NCI-H526 treated with DMSO at 0.1 percent for 48 hours (cell line): ENCODE measurements around the gene ARHGAP22.

Experiments
- DNase-seq: peaks from one replicate; lab custom pipeline; 2025; lab: John Stamatoyannopoulos, UW

Gene ARHGAP22

DNA sequence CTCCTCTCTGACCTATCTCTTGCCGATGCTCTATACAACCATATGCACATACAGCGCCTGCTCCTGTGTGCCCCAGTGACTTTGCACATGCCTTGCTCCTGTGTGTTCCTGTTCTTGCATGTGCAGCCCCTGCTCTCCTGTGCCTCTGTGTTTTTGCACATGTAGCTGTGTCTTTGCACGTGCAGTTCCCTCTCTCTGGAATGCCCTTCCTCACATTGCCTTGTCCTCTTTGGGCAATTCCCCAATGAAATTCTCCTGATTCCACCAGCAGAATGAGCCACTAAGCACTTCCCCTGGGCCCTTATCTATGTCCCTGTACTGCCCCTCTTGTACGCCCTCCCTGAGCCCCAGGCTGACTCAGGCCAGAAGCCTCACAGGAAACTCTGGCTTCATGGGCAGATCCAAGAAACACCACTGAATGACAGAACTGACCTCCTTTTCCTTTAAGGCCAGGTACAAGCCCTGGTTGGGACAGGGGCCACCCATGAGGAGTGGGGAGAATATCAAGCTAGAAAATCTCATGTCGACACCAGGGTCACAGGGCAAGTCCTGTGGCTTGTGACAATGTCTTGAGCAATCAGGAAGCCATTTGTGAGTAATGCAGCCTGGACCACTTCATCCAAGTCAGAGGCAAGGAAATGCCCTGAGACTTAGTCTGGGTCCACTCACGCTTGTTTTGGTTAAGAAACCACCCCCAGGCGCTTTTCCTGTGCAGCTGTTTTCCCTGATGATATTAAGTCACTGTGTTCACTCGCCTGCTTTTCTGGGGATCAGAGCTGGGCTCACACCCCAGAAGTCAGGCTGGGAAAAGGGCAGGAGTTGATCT, 1.9 kb upstream of the ARHGAP22 start:
- DNase-seq, result no peak

DNA sequence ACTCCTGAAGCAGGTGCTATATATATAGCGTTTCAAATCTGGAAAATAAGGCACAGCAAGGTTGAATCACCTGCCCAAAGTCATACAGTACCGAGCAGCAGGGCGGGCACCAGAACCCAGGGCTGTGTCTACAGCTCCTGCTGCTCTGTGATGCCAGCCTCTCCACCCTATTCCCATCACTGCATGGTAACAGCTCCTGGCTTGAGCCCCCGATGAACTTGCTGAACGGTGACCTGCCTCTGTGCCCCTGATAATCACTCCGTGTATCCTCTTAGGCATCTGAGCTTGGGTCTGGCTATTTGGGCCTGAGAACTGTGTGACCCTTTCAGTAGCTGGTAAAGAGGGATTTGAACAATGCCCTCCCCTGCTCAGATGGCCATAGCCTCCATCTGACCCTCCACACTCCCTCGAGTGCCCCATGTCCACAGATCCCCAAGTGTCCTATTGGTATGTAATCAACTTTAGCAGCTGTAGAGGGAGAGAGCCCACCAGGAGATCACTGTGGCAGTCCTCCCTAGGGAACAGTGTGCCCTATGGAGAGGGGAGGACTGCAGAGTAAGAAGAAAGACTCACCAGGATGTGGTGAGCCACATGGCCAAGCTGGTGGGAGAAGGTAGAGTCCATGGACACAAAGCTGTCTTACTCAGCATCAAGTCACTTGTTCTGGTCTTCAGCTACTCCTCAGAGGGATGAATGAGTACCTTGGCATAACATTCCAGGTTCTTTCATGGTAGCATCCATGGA, 1.1 kb upstream of the ARHGAP22 start:
- no peak for DNase-seq

DNA sequence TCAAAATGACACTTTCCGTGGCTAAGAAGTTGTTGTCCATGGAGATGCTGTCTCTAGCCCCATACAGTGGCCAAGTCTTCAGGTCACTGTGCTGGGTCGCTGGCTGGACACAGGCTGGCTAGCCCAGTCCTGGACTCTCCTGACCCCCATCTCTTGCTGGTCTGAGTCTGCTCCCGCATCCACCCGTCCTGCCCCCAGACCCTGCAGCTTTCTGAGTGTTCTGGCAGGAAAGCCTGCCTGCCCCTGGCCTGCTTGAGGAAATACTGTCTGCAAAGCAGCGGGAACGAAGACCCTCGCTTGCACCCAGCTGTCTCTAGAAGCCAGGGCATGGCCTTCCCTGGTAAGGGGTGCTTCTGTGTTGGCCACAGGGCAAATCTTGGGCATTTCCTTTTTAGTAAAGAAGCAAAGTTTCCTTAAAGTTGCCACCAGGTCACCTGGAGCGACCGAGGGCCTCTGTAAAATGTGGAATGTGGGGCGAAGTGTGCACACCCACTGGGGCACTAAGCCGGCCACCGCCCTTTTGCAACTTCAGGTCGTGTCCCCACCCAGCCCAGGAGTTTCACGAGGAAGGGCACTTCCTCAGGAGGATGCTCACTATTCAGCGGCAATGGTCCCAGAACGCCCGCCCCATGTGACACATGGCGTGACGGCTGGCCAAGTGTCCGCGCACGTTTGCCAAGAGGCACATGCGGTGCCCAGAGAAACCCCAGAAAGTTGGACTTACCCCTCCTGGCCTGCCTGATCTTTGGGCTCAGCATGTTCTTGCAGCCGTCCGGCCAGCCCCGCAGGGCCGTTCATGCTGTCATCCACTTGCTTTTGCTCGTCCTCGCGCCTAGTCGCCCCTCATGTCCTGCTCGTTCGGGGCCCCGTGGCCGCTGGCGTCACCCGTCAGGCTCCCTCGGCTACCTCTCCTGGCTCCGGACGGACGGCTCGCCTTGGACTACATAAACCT, 558 bp downstream of the ARHGAP22 start:
- DNase-seq, result no peak

DNA sequence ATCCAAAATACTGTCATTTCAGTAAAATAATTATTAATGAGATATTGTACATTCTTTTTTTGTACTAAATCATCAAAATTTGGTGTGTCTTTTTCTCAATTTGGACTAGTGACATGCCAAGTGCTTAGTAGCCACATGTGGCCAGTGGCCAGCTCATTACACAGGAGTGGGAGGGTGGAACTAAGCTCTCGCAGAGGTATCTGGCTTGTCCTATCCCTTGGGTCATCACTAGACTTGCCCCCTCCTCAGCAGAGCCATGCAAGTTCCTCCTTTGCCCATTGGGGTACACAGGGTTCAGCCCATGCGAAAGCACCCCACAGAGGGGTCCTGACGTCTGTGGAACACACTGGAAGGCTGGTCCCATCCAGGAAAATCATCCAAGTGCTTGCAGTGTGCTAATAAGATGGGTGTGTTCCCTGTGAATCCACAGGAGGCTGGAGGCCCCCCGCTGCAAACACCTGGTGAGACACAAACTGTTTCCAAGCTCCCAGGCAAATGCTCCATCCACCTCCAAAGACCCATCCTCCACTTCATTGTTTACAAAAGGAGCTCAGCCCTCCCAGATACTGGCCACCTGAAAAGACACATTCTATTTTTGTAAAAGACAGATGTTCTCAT, 1.3 kb downstream of the ARHGAP22 start:
- no peak for DNase-seq

DNA sequence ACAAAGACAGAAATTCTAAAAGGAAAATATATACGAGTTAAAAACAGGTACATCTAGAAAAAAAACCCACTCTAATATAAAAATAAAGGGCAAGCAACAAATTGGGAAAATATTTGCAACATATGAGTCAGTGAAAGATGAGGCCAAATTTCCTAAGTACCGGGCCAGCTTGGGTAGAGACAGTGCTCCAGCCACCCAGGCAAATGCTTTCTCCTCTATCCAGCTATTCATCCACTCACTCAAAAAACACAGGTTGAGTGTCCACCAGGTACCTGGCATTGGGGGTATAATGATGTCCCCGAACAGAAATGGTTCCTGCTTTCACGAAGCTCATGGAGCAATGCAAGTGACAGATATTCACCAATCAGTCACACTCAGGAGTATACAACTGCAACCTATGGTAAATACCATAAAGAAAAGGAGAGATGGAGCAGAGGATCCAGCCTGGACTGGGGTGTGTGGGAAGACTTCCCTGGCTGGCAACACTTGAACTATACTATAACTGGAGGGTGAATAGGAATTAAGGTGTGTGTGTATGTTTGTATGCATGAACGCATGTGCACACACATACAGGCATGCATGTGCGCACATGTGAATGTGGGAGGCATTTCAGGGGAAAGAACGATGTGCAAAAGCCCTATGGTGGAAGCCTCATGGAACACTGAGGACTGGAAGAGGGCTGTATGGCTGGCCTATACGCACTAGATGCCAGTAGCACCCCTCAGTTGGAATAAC, 2.3 kb downstream of the ARHGAP22 start:
- DNase-seq, result no peak

DNA sequence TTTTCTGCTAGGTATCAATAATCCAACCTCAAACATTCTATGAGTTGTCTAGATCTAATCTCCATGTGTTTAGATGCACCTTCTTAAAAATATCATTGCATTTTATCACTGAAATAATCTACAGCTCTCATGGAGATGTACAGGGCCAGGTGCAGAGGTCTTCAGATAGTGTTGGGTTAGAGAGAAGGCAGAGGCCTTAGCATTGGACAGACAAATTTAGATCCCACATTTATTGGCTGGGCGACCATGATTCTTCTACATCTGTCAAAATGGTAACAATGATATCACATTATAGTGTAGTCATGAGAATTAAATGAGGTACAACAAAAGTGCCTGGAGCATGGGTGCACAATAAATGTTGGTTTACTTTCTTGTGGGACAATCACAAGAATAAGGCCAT, 3.1 kb downstream of the ARHGAP22 start:
- no peak for DNase-seq

DNA sequence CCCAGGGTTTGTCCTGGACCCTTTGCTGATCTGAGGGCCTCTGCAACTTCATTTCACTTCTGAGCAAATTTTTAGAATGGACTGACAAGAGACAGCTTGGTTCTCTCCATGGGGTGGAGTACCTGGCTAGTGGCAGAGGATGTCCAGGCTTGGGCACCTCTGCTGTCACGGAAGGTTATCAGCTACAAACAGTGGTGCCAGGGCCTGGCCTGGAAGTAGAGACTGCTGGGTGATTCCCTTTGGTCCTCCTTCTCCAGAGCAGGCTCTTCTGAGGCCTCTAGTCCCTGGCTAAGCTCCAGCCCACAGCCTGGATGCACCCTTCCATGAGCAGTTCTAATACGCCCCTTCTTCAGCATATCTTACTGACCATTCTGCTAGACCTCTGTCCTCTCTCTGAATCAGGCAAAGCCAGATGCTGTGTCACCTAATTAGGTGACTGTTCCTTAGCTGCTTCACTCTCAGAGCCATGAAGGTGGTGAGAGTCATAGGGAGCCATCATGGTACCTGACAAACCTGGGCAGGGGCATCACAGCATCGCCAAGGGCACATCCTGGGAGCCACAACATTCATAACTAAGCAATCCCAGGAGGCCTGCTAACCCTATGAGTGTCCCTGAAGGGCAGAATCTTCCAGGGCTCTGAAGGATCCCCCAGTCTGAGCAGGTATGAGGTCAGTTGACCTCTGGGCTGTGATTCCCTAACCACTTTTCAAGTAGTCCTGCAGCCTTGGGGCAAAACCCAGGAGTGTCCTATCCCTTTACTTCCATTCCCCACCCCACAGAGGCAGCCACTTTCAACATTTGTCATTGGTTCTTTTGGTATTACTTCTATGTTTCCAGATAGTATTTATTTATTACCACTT, 4.0 kb downstream of the ARHGAP22 start:
- no peak for DNase-seq

DNA sequence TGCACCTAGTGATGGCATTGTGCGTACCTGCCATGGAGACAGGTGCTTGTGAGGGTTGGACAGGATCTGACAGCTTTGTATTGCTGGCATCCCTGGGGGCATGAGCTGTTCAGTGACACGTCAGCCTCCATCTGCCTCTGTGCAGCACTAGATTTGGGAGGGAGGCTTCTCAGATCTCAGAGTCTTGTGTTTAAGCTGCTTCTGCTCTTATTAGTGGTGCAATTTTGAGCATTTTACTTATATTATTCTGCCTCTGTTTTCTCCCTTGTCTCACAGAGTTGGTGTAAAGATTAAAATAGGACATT, 5.1 kb downstream of the ARHGAP22 start:
- no peak for DNase-seq

DNA sequence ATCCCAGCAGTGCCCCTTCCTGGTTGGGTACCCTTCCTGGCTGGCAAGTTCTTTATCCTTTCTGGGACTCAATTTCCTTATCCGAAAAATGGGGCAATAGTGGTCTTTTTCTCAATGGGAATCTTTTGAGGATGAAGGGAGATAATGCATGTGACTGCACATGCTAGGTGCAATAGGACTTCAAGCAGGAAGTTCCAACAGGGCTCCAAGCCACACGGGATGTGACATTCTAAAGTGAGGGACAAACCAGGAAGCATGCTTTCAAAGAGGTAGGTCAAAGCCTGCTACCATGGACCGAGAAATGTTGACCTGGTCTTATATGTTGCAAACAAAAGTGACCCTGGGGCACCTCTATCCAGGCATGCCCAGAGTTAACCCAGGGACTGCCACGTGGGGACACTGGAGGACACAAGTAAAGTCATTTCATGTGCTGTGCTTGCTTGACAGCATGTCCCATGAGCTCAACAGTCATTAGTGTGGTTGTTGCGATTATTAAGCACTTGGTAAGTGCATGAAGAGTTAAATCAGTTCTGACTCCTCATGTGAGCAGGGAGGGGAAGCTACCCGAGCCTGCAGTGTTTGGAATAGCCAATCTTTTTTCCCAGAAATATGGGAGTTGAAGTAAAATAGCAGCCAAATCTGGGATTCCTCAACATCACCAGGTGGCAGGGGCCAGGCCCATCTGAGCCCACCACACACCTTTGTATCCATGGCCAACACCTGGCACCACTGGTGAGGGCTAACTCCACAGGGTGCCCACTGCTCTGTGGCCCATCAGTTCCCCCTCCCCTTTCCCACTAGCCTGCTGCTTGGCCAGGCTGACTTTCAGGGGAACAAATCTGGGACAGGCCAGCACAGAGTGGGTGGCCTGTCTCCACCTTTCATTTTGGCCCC, 5.7 kb downstream of the ARHGAP22 start:
- no peak for DNase-seq

DNA sequence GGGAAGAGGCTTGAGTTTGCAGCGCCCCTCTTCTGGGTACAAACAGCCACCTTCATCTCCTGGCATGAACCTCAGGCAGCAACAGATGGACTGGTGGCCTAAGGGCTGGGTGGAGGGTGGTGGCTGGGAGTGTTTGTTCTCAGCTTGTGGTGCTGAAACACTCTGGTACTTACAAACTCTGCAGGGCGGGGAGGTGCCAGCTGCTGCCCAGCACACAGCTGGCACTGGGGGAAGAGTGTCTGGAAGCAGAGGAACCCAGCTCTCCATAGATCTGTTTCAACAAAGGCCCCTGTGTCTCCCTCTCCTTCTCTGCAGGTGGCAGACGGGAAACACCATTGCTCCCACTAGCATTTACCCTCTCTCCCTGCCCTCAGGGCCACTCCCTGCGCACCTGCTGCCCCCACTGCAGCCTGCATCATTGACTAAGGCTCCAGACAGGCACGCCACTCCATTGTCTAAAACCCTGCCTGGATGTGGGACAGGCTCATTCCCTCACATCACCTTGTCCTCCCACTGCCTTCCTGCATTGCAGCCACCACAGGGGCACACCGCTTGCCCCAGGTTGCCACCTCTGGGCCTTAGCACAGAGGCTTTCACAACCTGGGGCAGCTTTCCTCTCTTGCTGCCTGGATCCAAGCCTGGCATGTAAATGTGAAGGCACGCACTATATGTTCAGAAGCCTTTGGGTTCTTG, 6.5 kb downstream of the ARHGAP22 start:
- peak; percentile 24 for DNase-seq

DNA sequence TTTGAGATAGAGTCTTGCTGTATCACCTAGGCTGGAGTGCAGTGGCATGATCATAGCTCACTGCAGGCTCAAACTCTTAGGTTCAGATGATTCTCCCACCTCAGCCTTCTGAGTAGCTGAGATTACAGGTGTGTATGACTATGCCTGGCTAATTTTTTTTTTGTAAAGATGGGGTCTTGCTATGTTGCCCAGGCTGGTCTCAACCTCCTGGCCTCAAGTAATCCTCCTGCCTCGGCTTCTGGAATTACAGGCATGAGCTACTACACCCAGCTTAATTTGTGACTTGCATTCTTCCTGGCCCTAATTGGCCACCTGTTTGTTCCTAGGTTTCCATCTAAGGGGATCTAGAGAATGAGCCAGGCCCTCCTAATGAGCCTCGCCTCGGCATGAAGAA, 9.3 kb downstream of the ARHGAP22 start:
- no peak for DNase-seq

DNA sequence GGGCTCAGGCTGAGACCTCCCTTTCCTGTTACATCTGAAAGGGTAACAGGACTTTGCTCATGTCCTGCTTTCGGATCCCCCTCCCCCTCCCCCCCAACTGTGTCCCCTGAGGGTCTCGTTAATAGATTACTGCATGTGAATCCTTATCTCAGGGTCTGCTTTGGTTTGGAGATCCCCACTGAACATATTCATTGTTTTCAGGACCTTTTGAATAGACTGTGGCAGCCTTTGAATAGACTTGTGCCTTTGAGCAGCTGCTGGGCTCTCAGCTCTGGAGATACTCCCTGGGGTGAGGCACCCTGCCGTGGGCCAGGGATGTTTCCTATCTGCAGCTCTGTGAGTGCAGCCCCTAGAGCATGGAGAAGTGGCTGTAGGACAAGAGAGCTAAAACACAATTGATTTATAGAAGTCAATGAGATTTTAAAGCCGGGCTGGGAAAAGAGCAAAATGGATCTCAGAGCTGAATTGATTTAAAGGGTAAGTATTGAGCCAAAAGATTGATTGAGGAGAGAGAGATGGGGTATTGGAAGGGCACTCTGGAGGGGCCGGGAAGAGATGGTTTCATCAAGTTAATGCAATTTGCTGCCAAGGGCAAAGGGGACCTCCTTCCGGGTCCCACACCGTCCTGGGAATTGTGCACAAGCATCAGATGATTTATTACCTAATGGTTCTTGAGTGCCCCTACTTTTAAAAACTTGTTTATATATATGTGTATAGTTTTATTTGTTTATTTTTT, 9.9 kb downstream of the ARHGAP22 start:
- DNase-seq, result no peak

DNA sequence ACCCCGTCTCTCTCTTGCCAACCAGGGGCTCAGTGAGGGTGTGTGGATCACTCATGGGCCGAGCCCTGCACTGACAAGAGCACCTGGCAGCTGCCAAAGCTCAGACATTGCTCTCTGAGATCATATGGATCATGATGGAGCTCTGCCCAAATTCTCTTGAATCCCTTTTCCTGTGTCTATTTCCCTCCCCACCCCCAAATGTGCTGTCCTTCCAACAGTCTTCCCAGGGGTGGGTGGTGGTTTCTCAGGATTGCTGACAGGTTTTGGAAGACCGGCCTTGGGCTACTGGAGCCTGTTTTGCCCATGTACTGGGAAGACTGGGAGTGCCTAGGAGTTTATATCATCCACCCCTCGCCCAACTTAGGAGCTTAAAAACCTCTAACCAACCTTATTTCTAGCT, 10.5 kb downstream of the ARHGAP22 start:
- DNase-seq, result no peak

DNA sequence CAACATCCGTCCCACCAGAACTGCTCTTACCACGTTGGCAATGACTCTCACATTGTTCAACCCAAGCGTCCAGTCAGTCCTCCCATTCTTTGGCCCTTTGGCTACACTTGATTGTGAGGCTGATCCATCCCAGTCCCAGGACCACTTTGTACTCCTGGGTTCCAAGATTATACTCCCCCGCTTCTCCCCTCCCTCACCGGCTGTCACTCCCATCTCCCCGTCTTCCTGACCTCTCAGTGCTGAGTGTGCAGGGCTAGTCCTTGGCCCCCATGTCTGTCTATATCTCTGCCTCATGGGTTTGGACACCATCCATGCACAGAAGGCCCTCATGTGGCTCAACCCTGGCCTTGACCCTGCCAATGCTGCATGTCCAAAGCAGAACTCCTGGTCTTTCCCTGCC, 12.5 kb downstream of the ARHGAP22 start:
- no peak for DNase-seq

DNA sequence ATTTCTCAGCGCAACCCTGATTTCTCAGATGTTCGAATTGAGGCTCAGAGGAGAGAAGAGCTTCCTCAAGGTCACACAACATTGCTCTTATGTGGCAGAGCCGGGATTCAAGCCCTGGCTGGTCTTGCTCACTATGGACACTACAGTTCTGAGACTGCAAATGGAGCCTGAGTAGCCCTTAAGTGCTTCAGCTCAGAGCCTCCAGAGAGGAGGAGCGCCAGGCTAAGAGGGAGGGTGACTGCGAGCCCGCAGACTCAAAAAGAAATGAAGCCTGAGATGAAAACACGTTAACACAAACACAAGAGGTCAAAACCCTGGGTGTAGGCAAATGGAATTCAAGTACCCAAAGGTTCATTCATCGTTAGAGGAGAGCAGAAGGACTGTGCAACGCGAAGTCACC, 13.9 kb downstream of the ARHGAP22 start:
- DNase-seq, result no peak

DNA sequence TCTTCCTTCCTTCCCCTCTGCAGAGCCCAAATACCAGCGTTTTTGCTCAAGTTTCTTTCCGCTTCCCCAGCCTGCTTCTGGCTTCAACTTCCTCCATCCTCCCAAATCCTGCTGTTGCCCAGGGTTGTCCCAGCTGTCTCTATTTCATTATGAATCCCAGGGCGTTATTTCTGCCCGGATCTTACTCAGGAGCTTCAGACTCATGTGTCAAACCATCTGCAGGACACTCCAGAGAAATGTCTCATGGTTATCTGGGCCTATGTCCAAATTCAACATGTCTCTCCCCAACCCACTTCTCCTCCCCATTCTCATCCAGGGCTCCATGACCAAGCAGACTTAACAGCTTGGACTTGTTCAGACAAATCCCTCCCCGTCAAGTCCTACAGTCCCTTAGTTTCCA, 15.6 kb downstream of the ARHGAP22 start:
- DNase-seq, result no peak

DNA sequence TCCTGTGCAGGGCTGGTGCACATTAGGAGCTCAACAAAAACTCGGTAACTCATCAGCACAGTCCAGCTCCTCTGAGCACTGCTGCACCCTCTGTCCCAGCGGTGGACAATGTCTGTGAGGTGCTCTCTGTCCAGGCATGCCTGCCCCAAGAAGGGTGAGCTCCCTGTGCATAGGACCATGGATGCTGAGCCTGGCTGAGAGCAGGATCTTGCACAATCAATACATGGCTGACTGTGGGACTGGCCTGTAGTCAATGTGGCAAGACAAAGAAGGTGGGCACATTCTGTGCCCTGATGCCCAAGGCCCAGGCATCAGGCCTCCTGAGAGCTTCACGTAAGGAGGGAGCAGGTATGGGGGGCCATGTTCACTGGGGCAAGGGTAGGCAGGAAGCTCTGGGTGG, 17.1 kb downstream of the ARHGAP22 start:
- DNase-seq, result no peak

DNA sequence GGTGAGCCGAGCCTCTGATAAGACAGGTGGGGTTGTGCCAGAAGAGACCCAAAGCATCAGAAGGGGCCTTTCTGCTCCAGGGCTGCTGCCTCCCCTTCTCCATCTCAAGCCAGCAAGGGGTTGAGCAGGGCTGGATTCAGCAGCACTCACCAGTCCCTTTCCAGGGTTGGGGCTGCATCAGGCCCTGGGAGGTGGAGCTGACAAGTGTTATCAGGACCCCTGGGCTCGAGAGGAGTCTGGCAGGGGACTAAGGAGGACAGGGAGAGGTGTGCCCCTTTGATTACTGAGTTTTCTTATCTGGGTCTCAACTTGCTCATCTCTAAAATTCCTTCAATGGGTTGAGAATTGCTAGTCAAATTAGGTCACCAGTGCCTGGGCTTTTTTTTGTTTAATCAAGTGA, 17.8 kb downstream of the ARHGAP22 start:
- no peak for DNase-seq
